Glomerular visceral epithelial cell (primary cell): Measurements from ENCODE around the gene MAP4K2.
"Not testable (repeated sequence)": the region's sequence is repeated elsewhere in the genome, so short reads cannot be mapped to it uniquely, and the experiment has no call there.

Experiments used
- DNase-seq: peaks from one replicate; pipeline ENCODE4 v3.0.0-alpha.2; 2016; ENCODE audit errors: extremely low spot score

MAP4K2 gene

GRCh38 chr11:64803158-64803845 is at the start of gene MAP4K2:
TSS of gene MAP4K2 (minus strand) at chr11:64803214. CDS start at chr11:64803149, 65 bp downstream.
- DNase-seq = peak; percentile 81

GRCh38 chr11:64851831-64852351 is 48.9 kb upstream of the MAP4K2 start:
- no peak for DNase-seq

DNA sequence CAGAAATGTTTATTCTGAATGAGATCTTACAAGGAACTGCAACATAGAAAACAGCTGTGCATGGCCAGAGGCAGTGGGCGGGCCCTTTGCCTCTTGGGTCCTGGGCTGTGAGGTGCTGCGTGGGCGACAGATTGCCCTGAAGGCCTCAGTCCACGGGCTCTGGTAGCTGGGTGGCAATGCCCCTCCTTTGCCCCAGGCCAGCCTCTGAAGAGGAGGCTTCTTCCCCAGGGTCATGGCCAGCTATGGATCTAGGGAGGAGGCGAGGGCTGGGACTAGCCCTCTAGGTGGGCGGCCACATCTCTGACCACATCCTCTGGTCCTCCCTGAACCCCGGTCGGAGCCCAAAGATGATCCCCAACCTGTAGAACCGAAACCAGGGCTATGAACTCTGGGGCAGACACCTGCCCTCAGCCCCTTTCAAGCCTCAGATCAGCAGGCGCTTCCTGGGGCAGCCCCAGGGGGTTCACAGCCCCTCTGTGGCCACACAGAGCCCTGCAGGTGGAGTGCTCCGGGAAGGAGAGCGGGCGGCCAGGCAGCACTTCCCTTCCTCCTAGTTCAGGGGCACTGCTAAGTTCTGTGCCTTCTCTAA is 48.1 kb upstream of the MAP4K2 start:
- DNase-seq = no peak

DNA sequence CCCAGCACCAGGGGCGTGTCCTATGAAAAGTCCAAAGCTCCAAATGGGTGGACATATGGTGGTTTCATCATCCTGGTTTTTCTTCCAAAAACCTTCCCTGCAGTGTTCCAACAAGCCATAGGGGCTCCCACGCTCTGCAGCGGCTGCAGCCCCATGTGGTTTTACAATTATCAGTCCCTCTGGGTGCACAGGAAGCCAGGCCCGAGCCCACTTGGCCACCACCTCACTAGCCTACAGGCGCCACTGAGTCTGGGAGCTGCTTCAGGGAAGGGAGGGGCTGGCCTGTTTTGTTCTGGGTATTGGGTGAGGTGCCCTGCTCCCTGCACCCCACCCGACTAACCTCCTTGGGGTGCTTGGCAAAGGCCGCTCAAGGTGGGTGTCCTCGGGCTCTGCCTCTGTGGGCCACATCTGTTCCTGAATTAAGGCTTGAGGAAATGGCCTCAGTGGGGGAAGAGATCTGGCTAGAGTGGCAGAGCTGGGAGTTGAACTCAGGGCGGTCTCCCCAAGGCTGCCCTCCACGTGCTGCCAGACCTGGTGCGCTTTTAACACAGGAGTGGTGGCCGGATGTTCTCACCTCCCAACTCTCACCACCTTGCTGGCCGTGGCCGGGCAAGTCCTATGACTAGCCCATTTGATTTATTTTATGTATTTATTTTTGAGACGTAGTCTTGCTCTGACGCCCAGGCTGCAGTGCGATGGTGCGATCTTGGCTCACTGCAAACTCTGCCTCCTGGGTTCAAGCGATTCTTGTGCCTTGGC is 46.8 kb upstream of the MAP4K2 start:
- DNase-seq = no peak

DNA sequence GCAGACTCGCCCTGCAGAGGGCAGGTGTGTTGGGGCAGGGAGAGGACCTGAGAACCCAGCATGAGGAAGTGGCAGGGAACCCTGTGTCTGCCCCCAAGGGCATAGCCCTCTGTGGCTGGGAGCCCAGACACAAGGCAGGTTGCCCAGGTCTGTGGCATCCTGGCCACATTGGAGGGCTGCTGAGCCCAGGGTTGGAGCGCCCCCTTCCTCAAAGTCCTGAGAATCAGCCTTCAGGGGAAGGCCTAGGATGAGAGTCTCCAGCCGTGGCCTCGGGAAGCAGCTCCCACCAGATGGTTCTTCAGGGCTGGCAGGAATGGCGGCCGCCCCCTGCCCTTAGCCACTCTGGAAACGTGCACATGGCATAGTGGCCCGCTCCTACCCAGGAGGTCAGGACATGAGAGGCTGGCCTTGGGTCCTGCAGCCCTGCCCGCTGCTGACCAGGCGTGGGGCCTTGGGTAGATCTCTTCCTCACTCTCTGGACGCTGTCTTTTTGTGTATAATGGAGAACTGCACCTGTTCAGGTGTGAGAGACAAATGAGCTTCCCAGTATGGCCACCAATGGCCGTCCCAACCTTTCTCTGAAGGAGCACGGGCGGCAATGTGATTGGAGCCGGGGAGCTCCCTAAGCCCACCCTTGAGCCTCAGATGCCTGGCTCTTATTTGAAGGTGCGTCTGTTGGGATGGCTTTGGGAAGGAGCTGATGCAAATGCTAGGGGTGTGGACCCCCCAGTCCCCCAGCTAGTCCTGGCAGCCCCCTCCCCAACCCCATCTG is 46.0 kb upstream of the MAP4K2 start:
- DNase-seq = no peak

- no peak for DNase-seq
Observed at GRCh38 chr11:64848214-64848825, 45.3 kb upstream of the MAP4K2 start.

- peak; percentile 93 for DNase-seq
Observed at GRCh38 chr11:64846998-64847666, 44.1 kb upstream of the MAP4K2 start.

GRCh38 chr11:64845776-64846129 is 42.7 kb upstream of the MAP4K2 start:
- not testable (repeated sequence) for DNase-seq

DNA sequence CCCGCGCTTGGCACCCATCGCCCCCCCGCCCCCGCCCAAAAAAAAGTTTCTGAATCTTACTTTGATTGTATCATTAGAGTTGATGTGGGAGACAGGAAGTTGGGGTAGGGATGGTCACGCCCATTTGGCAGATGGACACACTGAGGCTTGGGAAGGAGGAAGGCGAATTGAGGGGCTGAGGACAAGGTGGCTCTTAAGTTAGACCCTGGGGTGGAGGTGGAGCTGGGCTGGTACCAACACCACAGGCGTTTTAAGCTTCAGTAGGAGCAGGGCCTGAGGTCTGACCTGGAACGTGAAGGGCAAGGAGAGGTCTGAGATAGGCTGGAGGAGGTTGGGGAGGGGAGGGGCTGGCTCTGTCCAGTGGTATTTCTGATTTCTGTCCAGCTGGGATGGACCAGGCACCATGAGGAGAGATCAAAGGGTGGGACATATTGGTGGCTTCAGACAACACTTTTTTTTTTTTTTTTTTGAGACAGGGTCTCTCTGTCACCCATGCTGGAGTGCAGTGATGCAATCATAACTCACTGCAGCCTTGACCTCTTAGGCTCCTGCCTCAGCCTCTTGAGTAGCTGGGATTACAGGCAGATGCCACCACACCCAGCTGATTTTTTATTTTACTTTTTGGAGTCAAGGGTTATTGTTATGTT is 42.2 kb upstream of the MAP4K2 start:
- DNase-seq = no peak

DNA sequence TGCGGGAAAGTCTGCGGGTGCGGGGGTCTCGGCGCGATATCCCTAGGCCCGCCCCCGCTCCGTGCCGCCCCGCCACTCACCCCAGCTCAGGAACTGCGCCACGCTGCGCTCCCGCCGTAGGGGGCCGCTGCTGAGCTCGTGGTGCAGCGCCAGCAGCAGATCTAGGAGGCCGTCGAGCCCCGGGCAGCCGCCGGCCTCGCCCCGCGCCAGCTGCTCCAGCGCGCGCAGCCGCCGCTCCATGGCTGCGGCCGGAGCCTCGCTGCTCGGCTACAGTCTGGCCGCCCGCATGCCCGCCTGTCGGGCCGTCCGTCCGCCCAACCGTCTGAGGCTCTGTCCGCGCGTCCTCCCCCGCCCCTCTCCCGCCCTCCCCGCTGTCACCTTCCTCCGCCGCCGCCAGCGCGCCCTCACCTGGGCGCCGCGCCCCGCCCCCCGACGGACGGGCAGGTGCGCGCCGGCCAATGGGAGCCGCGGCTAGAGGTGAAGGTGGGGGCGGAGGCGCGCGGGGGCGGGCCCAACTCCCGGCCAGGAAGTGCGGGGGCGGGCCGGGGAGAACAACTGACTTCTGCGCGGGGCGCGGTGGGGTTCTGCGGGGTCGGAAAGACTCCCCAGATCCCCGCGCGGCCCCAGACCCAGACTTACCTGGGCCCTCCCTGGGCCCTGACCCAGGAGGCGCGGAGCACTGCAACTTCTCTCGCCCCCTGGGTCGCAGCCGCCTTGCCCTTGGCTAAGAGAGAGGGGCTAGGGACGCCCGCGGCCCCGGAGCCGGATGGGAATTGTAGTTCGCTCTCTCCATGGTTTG is 41.5 kb upstream of the MAP4K2 start, which contains the start of gene CDC42BPG:
TSS of gene CDC42BPG (minus strand) at position 324 of the 799 bp plus-strand sequence. CDS start at position 240, 84 bp downstream.
- peak; percentile 63 for DNase-seq

DNA sequence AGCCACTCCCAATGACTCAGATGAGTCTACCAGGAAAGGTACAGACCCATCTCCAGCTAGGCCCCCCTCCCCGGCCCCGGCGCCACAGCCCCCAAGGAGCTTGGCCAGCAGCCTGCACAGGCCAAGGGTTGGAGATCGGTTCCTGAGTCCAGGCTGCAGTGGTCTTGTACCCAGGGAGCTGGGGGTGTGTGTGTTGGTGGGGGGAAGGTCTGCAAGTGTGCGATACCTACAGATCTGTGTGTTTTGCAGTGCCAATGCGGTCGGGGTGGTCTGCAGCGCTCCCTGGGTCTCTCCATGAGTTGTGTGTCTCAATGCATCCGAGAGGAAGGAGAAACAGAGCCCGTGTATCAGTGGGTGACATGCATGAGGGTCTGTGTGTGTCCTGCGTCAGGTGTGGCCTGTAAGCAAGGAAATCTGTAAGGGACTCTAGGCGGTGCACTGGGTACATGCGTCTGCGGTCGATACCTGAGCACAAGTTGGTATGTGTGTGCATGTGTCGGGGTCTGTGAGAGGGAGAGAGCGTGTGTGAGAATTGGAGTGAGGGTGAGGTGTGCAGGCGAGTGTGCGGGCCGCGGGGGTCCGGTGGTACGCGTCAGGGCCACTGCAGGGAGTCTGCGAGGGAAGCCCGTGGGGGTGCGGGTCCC is 40.8 kb upstream of the MAP4K2 start:
- no peak for DNase-seq

DNA sequence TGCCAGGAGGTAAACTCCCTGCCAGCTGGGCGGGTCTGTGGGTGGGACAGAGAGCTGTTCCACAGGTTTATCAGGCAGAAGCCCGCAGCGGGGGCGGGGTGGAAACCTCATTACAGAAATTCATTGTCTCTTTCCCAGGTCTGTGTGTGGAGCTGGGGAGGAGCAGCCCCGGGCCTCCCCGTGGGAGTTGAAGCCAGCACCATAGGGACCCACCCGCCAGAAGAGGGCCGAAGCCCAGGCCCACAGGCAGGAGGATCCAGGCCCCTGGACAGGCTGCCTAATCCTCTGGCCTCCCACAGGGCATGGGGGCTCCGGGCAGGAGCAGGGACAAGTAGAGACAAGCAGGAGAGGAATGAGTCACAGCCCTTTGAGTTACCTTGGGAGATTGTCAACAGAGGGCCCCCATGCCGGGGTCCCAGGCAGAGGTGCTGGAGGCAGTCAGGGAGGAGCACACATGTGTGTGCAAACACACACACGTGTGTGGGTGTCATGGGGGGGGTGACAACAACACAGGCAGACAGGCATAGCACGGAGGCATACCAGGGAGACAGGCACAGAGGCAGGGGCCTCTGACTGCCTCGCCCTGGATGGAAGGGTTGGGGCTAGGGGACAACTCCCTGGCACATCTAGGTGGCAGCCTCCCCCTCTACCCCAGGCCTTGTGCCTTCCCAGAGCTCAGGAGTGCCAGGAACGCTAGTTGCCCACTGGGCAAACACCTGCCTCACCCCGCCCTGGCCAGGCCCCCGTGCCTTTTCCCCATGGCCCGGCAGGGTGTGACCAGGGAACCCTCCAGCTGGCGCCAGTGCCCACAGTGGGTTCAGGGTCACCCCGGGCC is 40.1 kb upstream of the MAP4K2 start:
- peak; percentile 65 for DNase-seq

DNA sequence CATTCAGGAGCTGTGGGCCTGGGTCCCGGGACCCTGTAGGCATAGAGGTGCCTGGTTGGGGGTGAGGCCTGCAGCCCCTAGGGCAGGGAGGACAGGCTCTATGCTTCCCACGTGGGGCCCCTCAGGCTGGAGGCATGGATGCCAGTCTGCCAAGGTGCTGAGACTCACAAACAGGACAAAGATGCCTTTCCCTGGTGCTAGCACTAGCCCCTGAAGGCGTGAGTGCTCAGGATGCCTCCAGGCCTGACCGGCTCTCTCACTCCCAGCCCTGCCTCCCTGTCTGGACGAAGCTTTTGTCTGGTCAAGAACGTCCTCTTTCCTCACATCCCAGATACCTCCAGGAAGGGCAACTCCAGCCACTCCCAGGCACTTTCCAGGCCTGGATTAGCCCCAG is 39.3 kb upstream of the MAP4K2 start:
- no peak for DNase-seq

DNA sequence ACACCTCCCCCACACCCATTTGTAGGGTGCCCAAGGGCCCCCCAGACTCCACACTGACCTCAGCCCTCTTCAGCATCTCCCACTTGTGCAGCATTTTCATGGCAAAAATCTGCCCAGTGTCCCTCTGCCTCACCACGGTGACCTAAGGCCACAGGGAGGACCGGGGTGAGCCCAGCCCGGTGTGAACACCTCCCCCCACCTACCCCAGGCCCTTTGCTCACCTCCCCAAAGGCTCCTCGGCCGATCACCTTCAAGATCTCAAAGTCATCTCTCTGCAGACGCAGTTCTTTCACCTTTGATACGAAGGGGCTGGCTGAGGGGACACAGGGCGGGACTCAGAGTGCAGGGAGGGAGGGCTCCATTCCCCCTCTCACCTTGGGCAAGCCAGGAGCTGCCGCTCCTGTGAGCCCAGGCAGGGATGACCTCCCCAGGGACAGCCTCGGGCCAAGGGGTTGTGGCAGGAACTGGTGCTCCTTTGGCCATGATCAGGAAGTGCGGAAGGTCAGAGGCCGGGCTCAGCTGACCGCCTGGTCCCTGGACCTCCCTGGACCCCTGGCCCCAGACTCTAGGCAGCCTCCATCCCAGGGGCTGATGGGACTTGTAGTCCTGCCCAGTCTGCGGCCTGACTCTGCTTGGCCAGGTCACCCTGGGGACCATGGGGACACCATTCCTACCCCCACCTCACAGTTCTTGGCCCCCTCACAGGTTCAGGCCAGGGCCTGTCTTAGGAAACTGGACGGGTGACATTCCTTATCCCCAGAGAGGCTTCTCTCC is 38.8 kb upstream of the MAP4K2 start:
- no peak for DNase-seq

GRCh38 chr11:64839887-64840782 is 37.1 kb upstream of the MAP4K2 start:
- DNase-seq = no peak

- DNase-seq = no peak
Observed at GRCh38 chr11:64839335-64839734, 36.3 kb upstream of the MAP4K2 start.
